A673 (cell line): ENCODE measurements around the gene STAT2.

Experiments used
- EZH2 ChIP-seq: fragments of 200-600 bp; sonication (generic); IDR thresholded peaks from 2 replicates; pipeline ENCODE4 v1.6.1; 2017; ENCODE audit warnings: borderline replicate concordance, low read depth, mild to moderate bottlenecking, mixed read lengths, antibody characterized with exemption, low read length; ENCODE audit not compliant: poor library complexity, severe bottlenecking
- TF ChIP-seq, protein P1 (sequence below): fragments of 300-800, 200-600 bp; sonication (generic); conservative IDR thresholded peaks from 2 replicates; pipeline ENCODE4 v1.5.1; 2017; ENCODE audit warnings: low read depth, mild to moderate bottlenecking, antibody characterized with exemption, low read length, moderate library complexity, mixed read lengths

- TF ChIP-seq, protein P1, sequence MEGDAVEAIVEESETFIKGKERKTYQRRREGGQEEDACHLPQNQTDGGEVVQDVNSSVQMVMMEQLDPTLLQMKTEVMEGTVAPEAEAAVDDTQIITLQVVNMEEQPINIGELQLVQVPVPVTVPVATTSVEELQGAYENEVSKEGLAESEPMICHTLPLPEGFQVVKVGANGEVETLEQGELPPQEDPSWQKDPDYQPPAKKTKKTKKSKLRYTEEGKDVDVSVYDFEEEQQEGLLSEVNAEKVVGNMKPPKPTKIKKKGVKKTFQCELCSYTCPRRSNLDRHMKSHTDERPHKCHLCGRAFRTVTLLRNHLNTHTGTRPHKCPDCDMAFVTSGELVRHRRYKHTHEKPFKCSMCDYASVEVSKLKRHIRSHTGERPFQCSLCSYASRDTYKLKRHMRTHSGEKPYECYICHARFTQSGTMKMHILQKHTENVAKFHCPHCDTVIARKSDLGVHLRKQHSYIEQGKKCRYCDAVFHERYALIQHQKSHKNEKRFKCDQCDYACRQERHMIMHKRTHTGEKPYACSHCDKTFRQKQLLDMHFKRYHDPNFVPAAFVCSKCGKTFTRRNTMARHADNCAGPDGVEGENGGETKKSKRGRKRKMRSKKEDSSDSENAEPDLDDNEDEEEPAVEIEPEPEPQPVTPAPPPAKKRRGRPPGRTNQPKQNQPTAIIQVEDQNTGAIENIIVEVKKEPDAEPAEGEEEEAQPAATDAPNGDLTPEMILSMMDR = no peak
- no peak for TF ChIP-seq EZH2
Measured at GRCh38 chr12:56338308-56339157, 21.4 kb downstream of the STAT2 start, which contains the start of gene IL23A.
